NT2/D1 (cell line): ENCODE results near the gene NEGR1.

Experiments used
- SUZ12 ChIP-seq: IDR thresholded peaks from 2 replicates; pipeline ENCODE4 v1.6.1; 2011; ENCODE audit not compliant: insufficient read length, insufficient read depth; ENCODE audit errors: extremely low read depth
- YY1 ChIP-seq: IDR thresholded peaks from 2 replicates; pipeline ENCODE4 v1.6.1; 2011; ENCODE audit not compliant: insufficient read length, insufficient read depth

- TF ChIP-seq SUZ12: no peak
- no peak for TF ChIP-seq YY1
Measured at GRCh38 chr1:72184099-72184701, 98.1 kb downstream of the NEGR1 start.
